ENCODE measurements around the gene ART4.

ART4 gene

GRCh38 chr12:14780859-14781258 is 62.5 kb downstream of the ART4 start:
- TF ChIP-seq TSHZ2 (CRISPR knock-in tag; IDR thresholded peaks at IDR 0.05), result no peak
- no peak for TF ChIP-seq ARNTL (CRISPR knock-in tag; IDR thresholded peaks at IDR 0.05; ENCODE audit: borderline replicate concordance, low read depth)
- TF ChIP-seq PATZ1 (CRISPR knock-in tag; IDR thresholded peaks at IDR 0.05; ENCODE audit: borderline replicate concordance), result no peak
- no peak for TF ChIP-seq ZNF565 (CRISPR knock-in tag; conservative IDR thresholded peaks at IDR 0.05; ENCODE audit: low read depth)
- TF ChIP-seq TOX (CRISPR knock-in tag; IDR thresholded peaks at IDR 0.05; ENCODE audit: borderline replicate concordance), result no peak
- no peak for TF ChIP-seq ZFP3 (CRISPR knock-in tag; IDR thresholded peaks at IDR 0.05)
- TF ChIP-seq PPARA (CRISPR knock-in tag; IDR thresholded peaks at IDR 0.05; ENCODE audit: borderline replicate concordance), result no peak
- no peak for TF ChIP-seq POU6F1 (CRISPR knock-in tag; IDR thresholded peaks at IDR 0.05; ENCODE audit: borderline replicate concordance, low read depth)
- TF ChIP-seq ESRRG (CRISPR knock-in tag; IDR thresholded peaks at IDR 0.05), result no peak
- no peak for TF ChIP-seq ZC3H10 (CRISPR knock-in tag; IDR thresholded peaks at IDR 0.05)
- ATAC-seq, result no peak

GRCh38 chr12:14779834-14780233 is 63.5 kb downstream of the ART4 start:
- ATAC-seq, result no peak
- TF ChIP-seq TCF4 (CRISPR knock-in tag; IDR thresholded peaks at IDR 0.05; ENCODE audit: borderline replicate concordance), result no peak
- TF ChIP-seq ESRRG (CRISPR knock-in tag; IDR thresholded peaks at IDR 0.05), result no peak
- TF ChIP-seq POU6F1 (CRISPR knock-in tag; IDR thresholded peaks at IDR 0.05; ENCODE audit: borderline replicate concordance, low read depth), result no peak
- TF ChIP-seq ARNTL (CRISPR knock-in tag; IDR thresholded peaks at IDR 0.05; ENCODE audit: borderline replicate concordance, low read depth), result no peak
- TF ChIP-seq TSHZ2 (CRISPR knock-in tag; IDR thresholded peaks at IDR 0.05), result no peak
- TF ChIP-seq CSDC2 (CRISPR knock-in tag; IDR thresholded peaks at IDR 0.05), result no peak

- ATAC-seq, result no peak
- TF ChIP-seq TOX (CRISPR knock-in tag; IDR thresholded peaks at IDR 0.05; ENCODE audit: borderline replicate concordance) (no peak), CSRNP3 (CRISPR knock-in tag; IDR thresholded peaks at IDR 0.05) (no peak), PPARA (CRISPR knock-in tag; IDR thresholded peaks at IDR 0.05; ENCODE audit: borderline replicate concordance) (no peak), TCF4 (CRISPR knock-in tag; IDR thresholded peaks at IDR 0.05; ENCODE audit: borderline replicate concordance) (no peak), ESRRG (CRISPR knock-in tag; IDR thresholded peaks at IDR 0.05) (no peak), CSDC2 (CRISPR knock-in tag; IDR thresholded peaks at IDR 0.05) (no peak), ZFP30 (CRISPR knock-in tag; IDR thresholded peaks at IDR 0.05) (no peak)
These were observed 66.1 kb downstream of the ART4 start for GRCh38 chr12:14777271-14777670.

Measured in SK-N-SH treated with all-trans-retinoic acid at 6 μM for 48 hours (cell line).